ENCODE data around the gene GNA12.

Gene GNA12

GRCh38 chr7:2838451-2838850, 5.7 kb downstream of the GNA12 start:
- no peak for DNase-seq (ENCODE audit: low spot score)

GRCh38 chr7:2837496-2837895, 6.6 kb downstream of the GNA12 start:
- no peak for DNase-seq (ENCODE audit: low spot score)

DNA sequence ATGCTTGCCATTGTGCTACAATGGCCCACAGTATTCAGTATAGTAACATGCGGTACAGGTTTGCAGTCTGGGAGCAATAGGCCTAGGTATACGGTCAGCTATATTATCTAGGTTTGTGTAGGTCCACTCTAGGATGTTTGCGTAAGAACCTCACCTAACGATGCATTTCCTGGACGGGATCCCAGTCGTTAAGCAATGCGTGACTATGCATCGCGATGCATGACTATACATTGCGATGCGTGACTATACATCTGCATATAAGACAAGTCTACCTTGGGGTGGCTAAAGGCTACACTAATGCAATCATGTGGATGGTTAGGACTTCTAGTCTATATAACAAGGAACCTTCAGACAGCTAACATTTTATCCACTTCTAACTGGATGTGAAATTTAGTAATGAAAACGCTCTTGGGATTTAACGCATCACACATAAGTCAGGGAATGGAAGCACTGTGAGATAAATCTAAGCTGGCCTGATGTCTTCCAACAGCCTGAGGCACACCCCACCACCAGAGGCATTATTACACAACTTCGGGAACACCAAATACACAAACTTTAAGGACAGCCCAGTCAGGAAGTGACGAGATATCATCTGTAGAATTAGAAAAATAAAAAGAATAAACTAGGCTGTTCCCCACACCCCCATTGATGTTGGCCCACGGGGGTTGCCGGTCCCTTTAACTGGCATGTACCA, 9.2 kb downstream of the GNA12 start:
- DNase-seq (ENCODE audit: low spot score), result no peak

DNA sequence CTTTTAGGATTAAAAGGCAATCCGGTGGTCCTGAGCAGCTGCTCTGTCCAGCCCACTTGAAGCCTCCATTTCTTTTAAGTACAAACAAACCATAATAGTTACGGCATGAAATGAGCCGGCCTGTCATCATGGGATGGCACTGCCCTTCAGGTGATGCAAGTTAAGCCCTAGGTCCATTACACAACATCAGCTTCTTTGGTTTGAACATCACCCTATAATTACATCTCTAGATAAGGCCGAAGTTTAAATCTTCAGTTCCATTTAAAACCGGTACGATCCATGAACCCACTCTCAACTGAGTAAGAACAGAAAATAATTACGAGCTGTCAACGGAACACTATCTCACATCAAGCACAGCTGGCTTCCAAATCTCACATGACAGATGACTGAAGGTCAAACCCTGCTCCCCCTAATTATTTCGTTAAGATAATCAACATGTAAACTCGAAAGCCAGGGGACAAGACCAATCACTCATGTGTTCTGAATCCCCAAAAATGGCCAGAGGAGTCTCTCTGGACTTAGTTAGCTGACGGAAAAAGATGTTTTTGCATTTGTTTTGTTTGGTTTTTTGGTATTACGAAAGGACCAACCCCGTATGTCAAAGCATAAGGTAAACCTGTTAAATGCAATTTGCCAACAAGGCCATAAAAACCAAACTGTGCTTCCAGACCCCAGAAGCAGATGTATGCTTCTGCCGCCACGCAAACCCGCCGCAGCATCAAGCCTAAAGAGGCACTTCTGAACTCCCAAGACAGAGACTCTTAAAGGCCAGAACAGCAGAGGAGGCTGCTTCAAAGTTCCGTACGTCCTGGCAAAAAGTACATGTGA, 10.8 kb downstream of the GNA12 start:
- no peak for DNase-seq (ENCODE audit: low spot score)

GRCh38 chr7:2832461-2832860, 11.6 kb downstream of the GNA12 start:
- no peak for DNase-seq (ENCODE audit: low spot score)

GRCh38 chr7:2830609-2831376, 13.3 kb downstream of the GNA12 start:
- DNase-seq (ENCODE audit: low spot score), result no peak

GRCh38 chr7:2829040-2829439, 15.1 kb downstream of the GNA12 start:
- no peak for DNase-seq (ENCODE audit: low spot score)

- no peak for DNase-seq (ENCODE audit: low spot score)
Measured at GRCh38 chr7:2826771-2827170, 17.3 kb downstream of the GNA12 start.

DNA sequence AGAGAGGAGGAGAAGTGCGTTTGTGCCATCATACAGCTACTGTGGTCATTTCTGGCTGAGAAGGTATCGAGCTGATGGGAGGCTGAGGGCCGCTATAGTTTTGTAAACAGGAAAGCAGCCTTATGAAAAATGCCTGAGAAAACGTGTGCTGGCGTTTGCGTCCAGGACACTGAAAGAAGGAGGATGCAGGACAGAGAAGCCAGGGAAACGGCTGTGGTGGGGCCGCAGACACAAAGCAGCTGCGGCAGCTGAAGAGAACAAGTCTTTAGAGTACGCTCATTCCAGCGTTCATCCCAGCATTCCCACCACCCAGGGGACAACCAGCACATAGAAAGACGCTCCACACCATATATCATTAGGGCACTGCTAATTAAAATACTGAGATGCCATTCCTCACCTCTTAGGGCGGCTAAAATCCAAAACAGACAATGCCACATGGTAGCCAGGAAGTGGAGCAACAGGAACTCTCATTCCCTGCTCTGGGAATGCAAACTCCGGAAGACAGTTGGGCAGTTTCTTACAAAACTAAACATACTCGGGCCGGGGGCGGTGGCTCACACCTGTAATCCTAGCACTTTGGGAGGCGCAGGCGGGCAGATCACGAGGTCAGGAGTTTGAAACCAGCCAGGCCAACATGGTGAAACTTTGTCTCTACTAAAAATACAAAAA, 18.4 kb downstream of the GNA12 start:
- no peak for DNase-seq (ENCODE audit: low spot score)

DNA sequence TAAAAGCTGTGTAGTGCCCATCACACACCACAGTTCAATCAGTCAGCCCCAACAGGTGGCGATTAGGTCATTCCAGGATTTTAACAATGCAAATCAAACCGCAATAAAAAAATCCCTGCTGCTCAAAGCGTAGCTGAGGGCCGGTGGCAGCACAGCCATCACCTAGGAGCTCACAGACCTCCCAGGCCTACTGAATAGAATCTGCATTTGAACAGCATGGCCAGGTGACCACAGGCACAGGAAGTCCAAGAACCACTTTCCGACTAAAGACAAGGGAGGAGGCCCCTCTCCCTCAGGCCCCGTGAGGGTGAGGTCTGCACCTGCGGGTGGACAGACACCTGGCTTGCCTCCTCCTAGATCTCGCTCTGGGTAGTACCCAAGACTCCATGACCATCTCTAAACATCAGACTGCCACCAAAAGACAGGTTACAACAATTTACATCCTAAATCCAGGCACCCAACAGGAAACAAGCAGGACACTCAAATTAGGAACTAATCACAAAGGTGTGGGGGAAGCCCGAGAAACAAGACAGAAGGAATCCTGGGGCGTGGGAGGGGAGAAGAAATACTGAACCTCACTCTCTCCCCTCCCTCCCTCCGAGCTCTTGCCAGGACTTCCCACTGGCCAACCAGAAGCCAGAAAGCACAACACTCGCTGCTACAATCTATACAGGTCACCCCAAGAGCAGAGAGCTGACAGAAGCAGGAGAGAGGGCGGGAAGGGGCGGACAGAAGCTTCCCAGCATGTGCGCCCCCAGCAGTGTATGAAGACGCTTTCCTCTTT, 19.2 kb downstream of the GNA12 start:
- DNase-seq (ENCODE audit: low spot score), result no peak

DNA sequence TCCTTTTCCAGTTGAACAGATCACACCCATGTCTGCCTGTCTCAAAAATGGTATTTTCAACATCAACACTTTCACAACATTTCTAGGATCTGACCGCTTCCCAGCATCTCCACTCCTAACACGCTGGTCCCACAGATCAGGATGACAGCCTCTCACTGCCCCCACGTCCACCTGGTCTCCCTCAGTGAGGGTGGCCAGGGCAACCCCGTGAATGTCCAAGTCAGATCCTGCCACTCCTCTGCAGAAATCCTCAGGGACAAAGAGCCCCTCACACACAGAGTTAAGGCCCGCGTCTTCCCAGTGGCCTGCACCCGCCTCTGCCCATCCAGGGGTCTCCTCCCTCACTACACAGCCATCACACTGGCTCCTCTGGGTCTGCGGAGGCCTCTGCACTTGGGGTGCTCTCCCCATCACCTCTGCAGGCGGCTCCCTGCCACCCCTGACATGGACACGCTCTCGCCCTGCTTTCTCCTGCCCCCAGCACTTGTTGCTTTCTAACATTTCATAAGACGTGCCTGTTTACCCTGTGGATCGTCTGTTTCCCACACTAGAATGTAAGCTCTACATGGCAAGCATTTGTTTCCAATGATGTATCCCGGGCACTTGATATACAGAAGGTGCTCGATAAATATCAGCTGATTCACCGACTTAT, 20.0 kb downstream of the GNA12 start:
- no peak for DNase-seq (ENCODE audit: low spot score)

GRCh38 chr7:2823130-2823529, 21.0 kb downstream of the GNA12 start:
- no peak for DNase-seq (ENCODE audit: low spot score)

- DNase-seq (ENCODE audit: low spot score), result peak; percentile 85
Measured at GRCh38 chr7:2821842-2822507, 22.1 kb downstream of the GNA12 start.

DNA sequence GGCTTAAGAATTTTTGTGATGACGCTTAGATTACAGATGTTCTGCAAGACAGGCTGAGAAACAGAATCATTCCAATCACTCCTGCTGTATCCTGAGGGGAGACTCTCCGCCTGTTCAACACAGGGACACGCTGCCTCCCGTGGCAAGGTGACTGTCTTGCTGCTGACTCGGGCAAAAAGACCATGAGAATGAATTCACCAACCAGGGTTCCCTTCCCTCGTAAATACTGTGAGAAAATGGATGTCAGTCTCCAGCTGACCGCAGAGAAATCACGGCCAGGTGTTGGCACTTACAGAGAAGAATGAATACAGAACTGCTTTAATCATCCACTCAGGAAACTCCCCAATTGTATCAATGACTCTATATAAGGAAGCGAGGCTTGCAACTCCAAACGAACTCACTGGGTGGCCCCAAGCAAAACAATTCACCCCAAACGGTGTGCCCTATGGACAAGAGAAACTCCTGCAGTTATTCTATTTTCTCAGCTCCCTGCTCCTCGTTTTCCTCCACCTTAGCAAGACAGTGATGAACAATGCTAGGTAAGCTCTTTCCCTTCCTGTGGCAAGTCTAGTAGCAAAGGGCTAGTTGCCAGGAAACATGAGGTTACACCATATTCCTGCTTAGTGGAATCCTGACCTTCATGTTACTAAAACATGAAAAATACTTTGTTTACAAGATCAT, 22.8 kb downstream of the GNA12 start:
- DNase-seq (ENCODE audit: low spot score), result peak; percentile 47

DNA sequence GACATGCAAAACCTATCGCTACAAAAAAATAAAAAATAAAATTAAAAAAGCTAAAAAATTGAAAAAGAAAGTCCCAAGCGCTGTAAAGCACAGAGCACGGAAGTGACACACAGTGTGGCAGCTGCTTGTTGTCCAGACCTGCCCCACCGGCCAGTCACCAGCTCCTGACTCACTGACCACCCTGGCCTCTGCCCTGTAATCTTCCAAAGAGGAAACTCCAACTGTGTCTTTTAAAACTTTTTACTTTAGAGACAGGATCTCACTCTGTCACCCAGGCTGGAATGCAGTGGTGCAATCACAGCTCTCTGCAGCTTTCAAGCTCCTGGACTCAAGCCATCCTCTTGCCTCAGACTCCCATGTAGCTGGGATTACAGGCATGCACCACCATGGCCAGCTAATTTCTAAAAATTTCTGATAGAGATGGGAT, 23.6 kb downstream of the GNA12 start:
- DNase-seq (ENCODE audit: low spot score), result peak; percentile 86

DNA sequence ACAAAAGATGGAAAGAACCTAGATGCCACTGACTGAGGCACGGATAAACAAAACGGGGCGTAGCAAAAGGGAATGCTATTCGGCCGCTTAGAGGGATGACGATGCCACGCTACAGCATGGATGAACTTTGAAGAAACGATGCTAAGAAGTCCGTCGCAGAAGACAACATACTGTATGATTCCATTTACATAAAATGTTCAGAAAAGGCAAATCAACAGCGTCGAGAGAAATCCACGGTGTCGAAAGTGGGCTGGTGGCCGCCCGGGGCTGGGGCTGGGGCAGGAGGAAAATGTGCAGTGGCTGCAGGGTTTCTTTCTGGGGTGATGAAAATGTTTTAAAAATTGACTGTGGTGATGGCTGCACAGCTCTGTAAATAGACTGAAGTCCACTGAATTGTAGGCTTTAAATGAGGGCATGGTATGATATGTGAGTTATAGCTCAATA, 24.1 kb downstream of the GNA12 start:
- DNase-seq (ENCODE audit: low spot score), result no peak

- no peak for DNase-seq (ENCODE audit: low spot score)
Measured at GRCh38 chr7:2819161-2819953, 24.8 kb downstream of the GNA12 start.

DNA sequence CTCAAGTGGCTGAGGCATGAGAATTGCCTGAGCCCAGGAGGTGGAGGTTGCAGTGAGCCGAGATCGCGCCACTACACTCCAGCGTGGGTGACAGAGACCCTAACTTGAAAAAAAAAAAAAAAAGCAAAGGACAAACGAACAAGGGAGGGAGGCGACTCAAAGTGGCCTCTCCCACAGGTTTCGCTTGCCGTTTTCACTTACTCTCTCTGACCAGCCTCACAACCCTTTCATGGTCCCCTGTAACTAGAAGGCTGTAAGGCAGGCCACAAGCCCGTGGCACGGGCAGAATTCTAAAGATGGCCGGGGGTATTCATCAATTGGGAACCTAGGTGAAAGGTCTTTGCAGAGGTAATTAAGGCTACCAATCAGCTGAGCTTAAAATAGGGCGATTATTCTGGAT, 25.5 kb downstream of the GNA12 start:
- DNase-seq (ENCODE audit: low spot score), result no peak

GRCh38 chr7:2818121-2818520, 26.0 kb downstream of the GNA12 start:
- DNase-seq (ENCODE audit: low spot score), result no peak
